ENCODE measurements around the gene SLC39A9. TPM values are rescaled to one million over a fixed set of nuclear protein-coding genes. Genes with fewer than 3 reads are reported as not detected.

Gene SLC39A9
- total RNA-seq, 1 experiment from 2014 or later, result 80.2 TPM

- TF ChIP-seq RAD21 (IDR thresholded peaks at IDR 0.05; ENCODE audit: low read depth), result no peak
- no peak for TF ChIP-seq SP1 (IDR thresholded peaks at IDR 0.05; ENCODE audit: low read depth)
- no peak for TF ChIP-seq TCF7L2 (IDR thresholded peaks at IDR 0.05; ENCODE audit: borderline replicate concordance, extremely low read depth, insufficient read depth, insufficient read length)
- TF ChIP-seq POLR2AphosphoS5 (IDR thresholded peaks at IDR 0.05; ENCODE audit: low read depth, low read length), result no peak
Measured at GRCh38 chr14:69464829-69465228, 66.3 kb downstream of the SLC39A9 start (continued).

- H3K9me2 ChIP-seq (ENCODE audit: insufficient read depth), result no peaks in the 10 kb centered on the region
- ChIA-PET POLR2A (interaction anchor here (0.5 kb wide), 1 partner anchor 1612 kb away, joined by 3 read pairs; no protein-coding TSS in a partner anchor), RAD21 (ENCODE audit: low non-redundant PET in 1 of 2, low total read pairs in 2 of 2, uncharacterized antibody in 2 of 2, unreplicated experiment in 2 of 2) (no interaction called here), CTCF (interaction anchor here (1.3 kb wide), 1 partner anchor 9 kb away, joined by 7 read pairs; no protein-coding TSS in a partner anchor)
- no peaks in the 10 kb centered on the region for H3K79me2 ChIP-seq (ENCODE audit: insufficient read depth, low read length)
- no peak for DNase-seq (ENCODE audit: low read depth, low spot score)
- ATAC-seq, result no peak
- no peak overlapping the region for H3K9ac ChIP-seq (ENCODE audit: low read length)
- BruUV-seq (replicated peaks), result no TSS peak
- H3K4me1 ChIP-seq (ENCODE audit: control insufficient read depth in 1 of 2, insufficient read depth in 2 of 2, low read length in 2 of 2), result peaks cover 0 to 7% of the 10 kb centered on the region in 2 experiments; a peak in 2 of 4 replicates
- H4K20me1 ChIP-seq (ENCODE audit: insufficient read depth), result no peaks in the 10 kb centered on the region
- no peak overlapping the region for H3K4me2 ChIP-seq (ENCODE audit: low read length)
- H3K27me3 ChIP-seq (ENCODE audit: insufficient read depth, low read length), result no peaks in the 10 kb centered on the region
- H3K9me3 ChIP-seq (ENCODE audit: control insufficient read depth in 1 of 2, insufficient read depth in 1 of 2, low read depth in 1 of 2, low read length in 2 of 2), result no peaks in the 10 kb centered on the region
- TF ChIP-seq SP1 (IDR thresholded peaks at IDR 0.05; ENCODE audit: low read depth) (no peak), EGR1 (IDR thresholded peaks at IDR 0.05; ENCODE audit: low read depth) (no peak), CEBPB (IDR thresholded peaks at IDR 0.05; ENCODE audit: low read depth) (no peak), POLR2A (IDR thresholded peaks at IDR 0.05; ENCODE audit: borderline replicate concordance, extremely low read depth, insufficient read depth, insufficient read length) (no peak), YY1 (IDR thresholded peaks at IDR 0.05; ENCODE audit: extremely low read depth, insufficient replicate concordance, low read depth, low read length) (no peak), EZH2phosphoT487 (IDR thresholded peaks at IDR 0.05; ENCODE audit: borderline replicate concordance) (no peak), EZH2 (IDR thresholded peaks at IDR 0.05) (no peak), ZFX (IDR thresholded peaks at IDR 0.05) (no peak), SRF (IDR thresholded peaks at IDR 0.05; ENCODE audit: low read depth) (no peak)
- TF ChIP-seq, protein P1, sequence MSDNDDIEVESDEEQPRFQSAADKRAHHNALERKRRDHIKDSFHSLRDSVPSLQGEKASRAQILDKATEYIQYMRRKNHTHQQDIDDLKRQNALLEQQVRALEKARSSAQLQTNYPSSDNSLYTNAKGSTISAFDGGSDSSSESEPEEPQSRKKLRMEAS (IDR thresholded peaks at IDR 0.05), result no peak
- TF ChIP-seq, protein P2, sequence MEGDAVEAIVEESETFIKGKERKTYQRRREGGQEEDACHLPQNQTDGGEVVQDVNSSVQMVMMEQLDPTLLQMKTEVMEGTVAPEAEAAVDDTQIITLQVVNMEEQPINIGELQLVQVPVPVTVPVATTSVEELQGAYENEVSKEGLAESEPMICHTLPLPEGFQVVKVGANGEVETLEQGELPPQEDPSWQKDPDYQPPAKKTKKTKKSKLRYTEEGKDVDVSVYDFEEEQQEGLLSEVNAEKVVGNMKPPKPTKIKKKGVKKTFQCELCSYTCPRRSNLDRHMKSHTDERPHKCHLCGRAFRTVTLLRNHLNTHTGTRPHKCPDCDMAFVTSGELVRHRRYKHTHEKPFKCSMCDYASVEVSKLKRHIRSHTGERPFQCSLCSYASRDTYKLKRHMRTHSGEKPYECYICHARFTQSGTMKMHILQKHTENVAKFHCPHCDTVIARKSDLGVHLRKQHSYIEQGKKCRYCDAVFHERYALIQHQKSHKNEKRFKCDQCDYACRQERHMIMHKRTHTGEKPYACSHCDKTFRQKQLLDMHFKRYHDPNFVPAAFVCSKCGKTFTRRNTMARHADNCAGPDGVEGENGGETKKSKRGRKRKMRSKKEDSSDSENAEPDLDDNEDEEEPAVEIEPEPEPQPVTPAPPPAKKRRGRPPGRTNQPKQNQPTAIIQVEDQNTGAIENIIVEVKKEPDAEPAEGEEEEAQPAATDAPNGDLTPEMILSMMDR (IDR thresholded peaks at IDR 0.05 in 2 of 3, conservative IDR thresholded peaks at IDR 0.05 in 1 of 3; ENCODE audit: borderline replicate concordance in 1 of 3, insufficient read depth in 1 of 3, low read depth in 2 of 3, low read length in 2 of 3), result no peak
- TF ChIP-seq, protein P3, sequence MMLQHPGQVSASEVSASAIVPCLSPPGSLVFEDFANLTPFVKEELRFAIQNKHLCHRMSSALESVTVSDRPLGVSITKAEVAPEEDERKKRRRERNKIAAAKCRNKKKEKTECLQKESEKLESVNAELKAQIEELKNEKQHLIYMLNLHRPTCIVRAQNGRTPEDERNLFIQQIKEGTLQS (IDR thresholded peaks at IDR 0.05), result no peak
- TF ChIP-seq, protein P4, sequence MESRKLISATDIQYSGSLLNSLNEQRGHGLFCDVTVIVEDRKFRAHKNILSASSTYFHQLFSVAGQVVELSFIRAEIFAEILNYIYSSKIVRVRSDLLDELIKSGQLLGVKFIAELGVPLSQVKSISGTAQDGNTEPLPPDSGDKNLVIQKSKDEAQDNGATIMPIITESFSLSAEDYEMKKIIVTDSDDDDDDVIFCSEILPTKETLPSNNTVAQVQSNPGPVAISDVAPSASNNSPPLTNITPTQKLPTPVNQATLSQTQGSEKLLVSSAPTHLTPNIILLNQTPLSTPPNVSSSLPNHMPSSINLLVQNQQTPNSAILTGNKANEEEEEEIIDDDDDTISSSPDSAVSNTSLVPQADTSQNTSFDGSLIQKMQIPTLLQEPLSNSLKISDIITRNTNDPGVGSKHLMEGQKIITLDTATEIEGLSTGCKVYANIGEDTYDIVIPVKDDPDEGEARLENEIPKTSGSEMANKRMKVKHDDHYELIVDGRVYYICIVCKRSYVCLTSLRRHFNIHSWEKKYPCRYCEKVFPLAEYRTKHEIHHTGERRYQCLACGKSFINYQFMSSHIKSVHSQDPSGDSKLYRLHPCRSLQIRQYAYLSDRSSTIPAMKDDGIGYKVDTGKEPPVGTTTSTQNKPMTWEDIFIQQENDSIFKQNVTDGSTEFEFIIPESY (IDR thresholded peaks at IDR 0.05; ENCODE audit: extremely low read depth, insufficient replicate concordance, low read length), result no peak
- no peaks in the 10 kb centered on the region for H3K36me3 ChIP-seq (ENCODE audit: control insufficient read depth in 1 of 2, insufficient read depth in 2 of 2, low read length in 2 of 2)
- intact Hi-C loops (cut with micrococcal nuclease), result no loop called here
- H2AFZ ChIP-seq (ENCODE audit: low read depth, low read length, poor library complexity, severe bottlenecking), result no peak overlapping the region
- no peak overlapping the region for H3K27ac ChIP-seq (ENCODE audit: low read depth, low read length)
- no peak overlapping the region for H3K4me3 ChIP-seq (replicated peaks in 1 of 2; ENCODE audit: low read depth in 1 of 2, low read length in 2 of 2)
Measured at GRCh38 chr14:69468949-69469348, 70.5 kb downstream of the SLC39A9 start.
